BE2C (cell line): ENCODE data around the gene C1QTNF8.

Source experiments
- DNase-seq: peaks from one replicate; pipeline ENCODE4 v3.0.0-alpha.2; 2020
- H3K27me3 ChIP-seq: fragments of 250-450 bp; sonication (Bioruptor Pico); 2 replicates; pipeline ENCODE4 v1.5.1; 2020; ENCODE audit warnings: mild to moderate bottlenecking
- H3K36me3 ChIP-seq: fragments of 250-450 bp; sonication (Bioruptor Pico); 2 replicates; pipeline ENCODE4 v1.5.1; 2020; ENCODE audit warnings: mild to moderate bottlenecking
- H3K4me1 ChIP-seq: fragments of 250-450 bp; sonication (Bioruptor Pico); 2 replicates; pipeline ENCODE4 v1.5.1; 2020
- H3K4me3 ChIP-seq: 2 replicates; pipeline ENCODE4 v1.5.1; 2011; ENCODE audit warnings: low read depth, low read length
- H3K9me3 ChIP-seq: fragments of 250-450 bp; sonication (Bioruptor Pico); 2 replicates; pipeline ENCODE4 v1.5.1; 2020
- CTCF ChIP-seq: IDR thresholded peaks from 2 replicates; pipeline ENCODE4 v1.5.1; 2012; ENCODE audit warnings: mild to moderate bottlenecking, low read depth, low read length

The C1QTNF8 gene

GRCh38 chr16:1070084-1070863, 25.8 kb downstream of the C1QTNF8 start:
- no peaks in the 10 kb centered on the region for H3K4me1 ChIP-seq
- TF ChIP-seq CTCF = no peak
- no peaks in the 10 kb centered on the region for H3K9me3 ChIP-seq
- H3K36me3 ChIP-seq = no peaks in the 10 kb centered on the region
- H3K4me3 ChIP-seq = no peak overlapping the region
- peaks cover 96% of the 10 kb centered on the region for H3K27me3 ChIP-seq
- no peak for DNase-seq

- TF ChIP-seq CTCF = no peak
- no peaks in the 10 kb centered on the region for H3K36me3 ChIP-seq
- H3K4me1 ChIP-seq = no peaks in the 10 kb centered on the region
- peaks cover 96% of the 10 kb centered on the region for H3K27me3 ChIP-seq
- no peak for DNase-seq
- no peak overlapping the region for H3K4me3 ChIP-seq
- no peaks in the 10 kb centered on the region for H3K9me3 ChIP-seq
Observed at GRCh38 chr16:1069154-1069553, 26.9 kb downstream of the C1QTNF8 start.

- Histone ChIP-seq H3K9me3 (no peaks in the 10 kb centered on the region), H3K4me1 (no peaks in the 10 kb centered on the region), H3K4me3 (no peak overlapping the region), H3K27me3 (peaks cover 96% of the 10 kb centered on the region), H3K36me3 (no peaks in the 10 kb centered on the region)
- no peak for TF ChIP-seq CTCF
- DNase-seq = no peak
Observed at GRCh38 chr16:1068451-1068850, 27.6 kb downstream of the C1QTNF8 start.

- Histone ChIP-seq H3K4me1 (no peaks in the 10 kb centered on the region), H3K27me3 (peaks cover 96% of the 10 kb centered on the region), H3K9me3 (no peaks in the 10 kb centered on the region), H3K4me3 (no peak overlapping the region), H3K36me3 (no peaks in the 10 kb centered on the region)
- TF ChIP-seq CTCF = no peak
- no peak for DNase-seq
Observed at GRCh38 chr16:1067629-1068028, 28.4 kb downstream of the C1QTNF8 start.

GRCh38 chr16:1066584-1067172, 29.4 kb downstream of the C1QTNF8 start:
- no peak for DNase-seq
- TF ChIP-seq CTCF = no peak
- H3K36me3 ChIP-seq = no peaks in the 10 kb centered on the region
- peaks cover 98% of the 10 kb centered on the region for H3K27me3 ChIP-seq
- no peaks in the 10 kb centered on the region for H3K4me1 ChIP-seq
- H3K4me3 ChIP-seq = no peak overlapping the region
- H3K9me3 ChIP-seq = no peaks in the 10 kb centered on the region

- TF ChIP-seq CTCF = no peak
- H3K9me3 ChIP-seq = no peaks in the 10 kb centered on the region
- no peaks in the 10 kb centered on the region for H3K36me3 ChIP-seq
- H3K4me1 ChIP-seq = no peaks in the 10 kb centered on the region
- no peak overlapping the region for H3K4me3 ChIP-seq
- peaks cover 97% of the 10 kb centered on the region for H3K27me3 ChIP-seq
- no peak for DNase-seq
Observed at GRCh38 chr16:1065469-1066128, 30.4 kb downstream of the C1QTNF8 start.
